Embryonic facial prominence (tissue), 1 donor: Measurements from ENCODE around the gene SCLY.

Experiments
- DNase-seq: peaks from one replicate; pipeline ENCODE4 v3.0.0-alpha.2; 2016; ENCODE audit errors: extremely low spot score

The SCLY gene

DNA sequence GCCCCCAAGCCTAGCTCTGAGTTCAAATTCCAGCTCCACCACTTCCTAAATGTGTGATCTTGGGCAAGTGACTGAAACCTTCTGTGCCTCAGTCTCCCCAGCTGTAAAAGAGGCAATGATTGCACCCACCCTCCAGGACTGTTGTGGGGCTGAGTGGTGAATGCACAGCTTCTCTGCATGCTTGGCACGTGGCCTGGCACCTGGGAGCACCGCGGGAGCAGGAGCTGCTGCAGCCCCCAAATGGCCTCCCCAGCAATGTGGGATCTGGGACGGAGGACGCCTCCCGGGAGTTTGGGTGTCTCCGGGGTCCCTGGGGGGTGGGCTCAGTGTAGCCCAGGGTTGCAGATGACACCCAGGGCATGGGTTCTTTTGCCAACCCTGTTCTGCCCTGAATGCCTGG, 79.2 kb downstream of the SCLY start:
- DNase-seq, result no peak

DNA sequence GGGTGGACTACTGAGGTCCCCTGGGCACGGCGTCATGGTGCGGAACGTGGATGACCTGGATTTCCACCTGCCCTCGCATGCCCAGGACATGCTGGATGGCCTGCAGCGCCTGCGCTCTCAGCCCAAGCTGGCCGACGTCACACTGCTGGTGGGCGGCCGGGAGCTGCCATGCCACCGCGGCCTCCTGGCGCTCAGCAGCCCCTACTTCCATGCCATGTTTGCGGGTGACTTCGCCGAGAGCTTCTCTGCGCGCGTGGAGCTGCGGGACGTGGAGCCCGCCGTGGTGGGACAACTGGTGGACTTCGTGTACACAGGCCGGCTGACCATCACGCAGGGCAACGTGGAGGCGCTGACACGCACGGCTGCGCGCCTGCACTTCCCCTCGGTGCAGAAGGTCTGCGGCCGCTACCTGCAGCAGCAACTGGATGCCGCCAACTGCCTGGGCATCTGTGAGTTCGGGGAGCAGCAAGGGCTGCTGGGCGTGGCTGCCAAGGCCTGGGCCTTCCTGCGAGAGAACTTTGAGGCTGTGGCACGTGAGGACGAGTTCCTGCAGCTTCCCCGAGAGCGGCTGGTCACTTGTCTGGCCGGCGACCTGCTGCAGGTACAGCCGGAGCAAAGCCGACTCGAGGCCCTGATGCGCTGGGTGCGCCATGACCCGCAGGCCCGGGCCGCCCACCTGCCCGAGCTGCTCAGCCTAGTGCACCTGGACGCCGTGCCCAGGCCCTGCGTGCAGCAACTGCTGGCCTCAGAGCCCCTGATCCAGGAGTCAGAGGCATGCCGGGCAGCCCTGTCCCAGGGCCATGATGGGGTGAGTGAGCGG, 80.1 kb downstream of the SCLY start:
- no peak for DNase-seq

DNA sequence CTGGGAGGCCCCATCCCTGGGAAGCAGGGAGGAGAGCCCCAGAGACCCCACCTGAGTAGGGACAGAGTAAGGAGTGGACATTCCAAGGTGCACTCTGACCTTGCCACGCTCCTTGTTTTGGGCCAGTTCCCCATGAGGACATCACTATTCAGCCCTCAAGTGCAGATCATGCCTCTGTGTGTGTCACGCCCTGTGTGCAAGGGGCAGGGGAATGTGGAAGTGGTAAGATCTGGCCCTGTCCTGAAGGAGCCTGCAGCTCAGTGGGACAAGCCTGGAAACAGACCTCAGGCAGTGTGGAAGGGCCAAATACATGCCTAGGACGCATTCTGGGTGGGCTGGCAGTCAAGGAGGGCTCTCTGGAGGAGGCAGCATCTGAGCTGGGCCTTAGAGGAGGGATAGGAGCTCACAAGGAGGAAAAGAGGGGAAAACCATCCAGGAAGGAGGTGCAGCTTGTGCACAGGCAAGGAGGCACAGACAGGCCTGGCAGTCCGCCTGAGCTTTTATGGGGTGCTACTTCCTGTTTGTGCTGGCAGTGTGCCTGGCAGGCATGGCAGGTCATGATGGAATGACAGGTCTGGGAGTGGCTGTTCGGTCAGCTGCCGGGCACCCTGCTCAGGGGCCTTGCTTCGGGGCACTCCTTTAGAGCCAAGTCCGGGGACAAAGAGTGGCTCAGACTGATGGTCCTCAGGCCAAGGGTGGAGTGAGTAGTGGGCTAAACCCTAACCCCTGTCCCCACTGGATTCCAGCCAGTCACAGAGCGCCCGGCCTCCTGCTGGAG, 80.9 kb downstream of the SCLY start:
- DNase-seq, result no peak

DNA sequence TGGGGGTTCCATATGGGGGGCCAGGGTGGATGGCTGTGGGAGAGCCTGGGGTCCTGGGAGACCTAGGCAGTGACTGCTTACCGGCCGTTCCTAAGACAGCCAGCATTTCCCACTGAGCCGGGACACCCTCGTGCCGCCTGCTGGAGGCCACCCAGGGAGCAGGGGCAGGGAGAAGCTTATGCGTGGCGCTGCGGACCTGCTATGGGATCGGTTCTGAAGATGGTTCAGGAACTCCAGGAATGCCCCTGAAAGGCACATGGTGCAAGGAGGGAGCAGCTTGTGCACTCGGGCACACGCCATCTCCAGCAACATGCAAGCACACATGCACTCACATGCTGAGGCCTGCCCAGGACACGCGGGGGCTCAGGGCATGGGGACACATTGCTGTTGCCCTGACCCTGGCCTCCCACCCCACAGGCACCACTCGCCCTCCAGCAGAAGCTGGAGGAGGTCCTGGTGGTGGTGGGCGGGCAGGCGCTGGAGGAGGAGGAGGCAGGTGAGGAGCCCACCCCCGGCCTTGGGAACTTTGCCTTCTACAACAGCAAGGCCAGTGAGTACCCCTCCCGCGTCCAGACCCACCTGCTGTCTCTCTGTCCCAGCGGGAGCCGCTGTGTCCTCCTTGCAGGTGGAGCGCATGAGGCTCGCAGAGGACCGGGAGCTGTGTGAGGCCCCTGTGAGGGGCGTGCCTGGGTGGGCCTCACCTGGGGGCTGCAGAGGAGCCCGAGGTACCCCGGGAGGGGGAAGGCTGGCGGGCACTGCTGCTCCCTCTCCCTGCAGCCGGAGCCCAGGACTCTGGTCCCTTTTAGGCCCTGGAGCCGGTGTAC, 81.8 kb downstream of the SCLY start:
- no peak for DNase-seq

DNA sequence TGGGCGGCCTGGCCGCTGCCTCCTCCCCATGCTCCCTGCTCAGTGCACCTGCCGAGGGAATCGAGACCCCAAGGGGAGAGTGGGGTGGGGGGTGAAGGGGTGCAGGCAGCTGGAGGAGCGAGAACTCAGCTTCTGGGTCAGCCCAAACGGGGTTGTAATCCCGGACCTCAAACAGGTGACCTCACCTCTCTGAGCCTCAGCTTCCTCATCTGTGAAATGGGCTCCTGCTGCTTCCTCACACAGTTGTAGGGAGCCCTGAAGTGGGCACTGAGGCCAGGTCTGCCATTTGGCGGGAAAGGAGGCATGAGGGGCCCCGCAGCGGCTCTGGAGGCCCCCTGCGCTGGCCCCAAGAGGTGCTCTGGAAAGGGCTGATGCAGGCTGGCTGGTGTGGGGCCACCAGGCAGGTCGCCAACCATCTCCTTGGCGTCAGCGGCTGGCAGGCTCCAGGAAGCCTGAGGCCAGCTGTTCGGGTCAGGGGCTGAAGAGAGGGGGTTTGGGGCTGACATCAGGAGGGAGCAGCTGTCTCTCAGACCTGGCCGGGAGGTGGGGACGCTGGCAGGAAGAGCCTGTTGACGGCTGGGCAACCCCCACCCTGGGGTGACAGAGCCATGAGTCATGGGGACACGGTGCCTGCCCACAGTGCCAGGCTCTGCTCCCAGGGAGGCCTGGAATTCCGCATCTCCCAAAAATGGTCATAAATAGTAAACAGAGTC, 82.6 kb downstream of the SCLY start:
- no peak for DNase-seq

DNA sequence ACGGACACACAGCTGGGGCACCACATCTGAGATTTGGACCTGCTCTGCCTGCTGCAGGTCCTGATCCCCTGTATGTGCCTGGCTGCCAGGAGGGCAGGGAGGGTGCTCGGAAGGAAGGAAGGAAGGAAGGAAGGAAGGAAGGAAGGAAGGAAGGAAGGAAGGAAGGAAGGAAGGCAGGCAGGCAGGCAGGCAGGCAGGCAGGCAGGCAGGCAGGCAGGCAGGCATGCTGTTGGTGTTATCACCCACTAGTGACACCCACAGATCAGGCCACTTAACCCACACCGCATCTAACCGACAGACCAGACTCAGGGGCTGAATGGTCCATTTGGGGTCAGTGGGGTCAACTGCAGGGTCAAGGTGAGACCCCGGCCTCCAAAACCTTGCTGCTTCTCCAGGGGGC, 83.5 kb downstream of the SCLY start:
- DNase-seq, result no peak

DNA sequence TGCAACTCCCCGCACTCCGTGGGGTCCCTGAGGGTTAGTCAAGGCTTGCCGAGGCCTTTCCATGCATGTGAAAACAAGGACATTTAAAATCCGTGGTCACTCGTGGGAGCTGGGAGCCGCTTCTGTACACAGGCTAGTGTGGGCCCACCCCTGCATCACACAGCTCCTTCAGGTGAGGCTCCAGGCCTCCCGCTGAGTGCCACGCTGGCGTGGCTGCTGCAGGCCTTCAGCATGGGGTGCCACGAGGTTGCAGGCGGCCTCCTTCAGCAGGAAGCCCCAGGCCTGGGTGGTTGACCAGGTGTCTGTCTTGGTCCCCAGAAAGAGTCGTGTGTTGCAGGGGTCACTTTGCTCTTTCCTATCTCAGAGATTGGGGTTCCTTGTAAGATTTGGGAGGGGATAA, 84.2 kb downstream of the SCLY start:
- no peak for DNase-seq

DNA sequence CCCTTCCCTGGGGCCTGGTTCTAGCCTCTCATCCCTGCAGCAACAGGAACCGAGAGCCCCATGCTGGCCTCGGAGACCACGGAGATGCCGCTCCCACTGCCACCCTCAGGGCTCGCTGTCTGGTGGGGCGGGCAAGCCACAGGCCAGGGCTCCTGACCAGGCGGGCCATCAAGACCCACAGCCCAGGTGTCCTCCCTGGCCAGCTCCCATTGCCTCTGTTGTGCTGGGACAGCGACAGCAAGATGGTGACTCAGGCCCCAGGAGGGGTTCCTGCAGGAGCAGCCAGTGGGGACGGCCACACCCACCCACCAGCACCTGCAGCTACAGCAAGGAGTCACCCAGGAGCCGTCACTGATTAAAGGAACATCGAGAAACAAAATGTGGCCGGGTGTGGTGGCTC, 85.0 kb downstream of the SCLY start:
- no peak for DNase-seq

DNA sequence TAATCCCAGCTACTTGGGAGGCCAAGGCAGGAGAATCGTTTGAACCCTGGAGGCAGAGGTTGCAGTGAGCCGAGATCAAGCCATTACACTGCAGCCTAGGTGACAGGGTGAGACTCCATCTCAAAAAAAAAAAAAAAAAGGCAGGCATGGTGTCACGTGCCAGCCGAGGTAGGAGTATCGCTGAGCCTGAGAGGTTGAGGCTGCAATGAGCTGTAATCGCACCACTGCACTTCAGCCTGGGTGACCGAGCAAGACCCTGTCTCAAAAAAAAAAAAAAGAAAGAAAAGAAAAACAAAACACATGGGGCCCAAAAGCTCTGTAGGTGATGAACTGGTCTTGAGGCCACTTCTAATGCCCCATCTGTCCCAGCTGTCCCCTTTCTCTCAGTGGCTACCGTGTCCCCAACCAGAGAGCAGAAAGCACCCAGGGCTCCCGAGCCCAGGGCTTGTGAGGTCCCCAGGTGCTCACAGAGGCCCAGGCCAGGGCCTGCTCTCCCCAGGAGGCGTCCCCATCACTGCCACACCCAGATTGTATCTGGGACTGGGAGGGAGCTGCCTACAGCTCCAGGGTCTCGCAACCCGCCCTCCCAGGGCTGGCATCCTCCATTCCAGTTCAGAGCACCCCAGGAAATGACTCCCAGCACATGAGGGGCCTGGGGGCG, 86.2 kb downstream of the SCLY start:
- no peak for DNase-seq

DNA sequence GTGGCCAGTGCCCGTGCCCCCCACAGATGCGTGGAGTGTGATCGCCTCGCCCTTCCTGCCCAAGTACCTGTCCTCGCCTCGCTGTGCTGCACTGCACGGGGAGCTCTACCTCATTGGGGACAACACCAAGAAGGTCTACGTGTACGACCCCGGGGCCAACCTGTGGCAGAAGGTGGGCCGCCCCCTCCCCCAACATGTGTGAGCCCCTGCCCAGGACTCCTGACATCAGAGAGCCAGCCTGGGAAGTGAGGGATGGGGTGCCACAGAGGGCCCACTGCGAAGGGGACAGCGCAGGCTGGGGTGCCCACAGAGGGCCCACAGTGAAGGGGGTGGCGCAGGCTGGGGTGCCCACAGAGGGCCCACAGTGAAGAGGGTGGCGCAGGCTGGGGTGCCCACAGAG, 88.2 kb downstream of the SCLY start:
- no peak for DNase-seq
